ENCODE results near the gene BRPF1.
"Not testable (repeated sequence)": the region's sequence is repeated elsewhere in the genome, so short reads cannot be mapped to it uniquely, and the experiment has no call there.

The BRPF1 gene

DNA sequence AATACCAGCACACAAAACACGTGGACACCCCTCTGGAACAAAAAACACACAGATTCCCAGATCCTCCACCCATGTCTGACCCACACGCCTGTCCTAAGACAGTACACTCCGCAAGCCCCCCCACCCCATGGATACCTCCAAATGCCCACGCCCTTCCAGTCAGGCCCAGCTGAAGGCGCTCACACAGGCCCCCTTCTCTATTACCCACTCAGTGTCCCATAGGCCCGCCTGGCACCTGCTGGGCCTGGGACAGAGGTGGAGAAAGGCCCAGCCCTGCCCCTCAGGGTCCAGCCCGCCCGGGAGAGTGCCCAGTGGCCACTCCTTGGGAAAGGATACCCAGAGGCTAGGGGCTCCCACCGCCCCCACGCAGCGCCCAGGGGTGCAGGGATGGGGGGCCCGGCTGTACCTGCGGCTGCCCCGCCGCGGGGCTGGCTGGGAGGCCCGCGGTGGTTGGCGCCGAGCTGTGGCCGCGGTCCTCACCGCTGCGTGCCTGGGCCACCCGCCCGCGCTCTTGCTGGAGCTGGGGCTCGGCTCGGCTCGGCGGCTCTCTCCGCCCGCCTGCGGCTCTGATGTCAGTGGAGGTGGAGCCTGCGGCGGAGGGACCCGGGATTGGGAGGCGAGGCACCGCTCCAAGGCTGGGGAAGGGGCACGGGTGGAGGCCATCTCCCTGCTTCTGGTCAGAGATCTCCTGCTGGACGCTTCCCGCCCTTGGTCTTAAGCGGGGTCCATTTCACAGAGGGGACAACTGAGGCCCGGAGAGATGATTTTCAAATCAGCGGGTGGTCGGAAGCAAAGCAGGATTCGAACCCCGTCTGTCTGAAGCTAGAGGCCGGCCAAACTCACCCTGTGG, 38.1 kb downstream of the BRPF1 start, which contains the start of gene CAMK1:
Gene CAMK1 (minus strand): TSS at position 522 of the 850 bp plus-strand sequence. CDS start 2,198 bp downstream, outside the sequence.
- peak; percentile 80 for DNase-seq

- no peak for DNase-seq
Measured at GRCh38 chr3:9770276-9770812, 38.8 kb downstream of the BRPF1 start.

DNA sequence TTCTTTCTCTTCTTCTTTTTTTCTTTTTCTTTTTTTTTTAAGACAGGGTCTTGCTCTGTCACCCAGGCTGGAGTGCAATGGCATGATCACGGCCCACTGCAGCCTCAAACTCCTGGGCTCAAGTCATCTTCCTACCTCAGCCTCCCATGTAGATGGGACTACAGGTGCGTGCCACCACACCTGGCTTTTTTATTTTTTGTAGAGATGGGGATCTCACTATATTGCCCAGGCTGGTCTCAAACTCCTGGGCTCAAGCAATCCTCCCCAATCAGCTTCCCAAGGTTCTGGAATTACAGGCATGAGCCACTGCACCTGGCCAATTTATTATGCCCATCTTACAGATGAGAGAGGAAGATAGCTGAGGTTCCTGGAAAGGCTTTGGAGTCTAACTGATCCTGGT, 39.5 kb downstream of the BRPF1 start:
- DNase-seq = not testable (repeated sequence)

- no peak for DNase-seq
Measured at GRCh38 chr3:9776896-9777693, 45.6 kb downstream of the BRPF1 start.

- no peak for DNase-seq
Measured at GRCh38 chr3:9777694-9778021, 46.1 kb downstream of the BRPF1 start.

DNA sequence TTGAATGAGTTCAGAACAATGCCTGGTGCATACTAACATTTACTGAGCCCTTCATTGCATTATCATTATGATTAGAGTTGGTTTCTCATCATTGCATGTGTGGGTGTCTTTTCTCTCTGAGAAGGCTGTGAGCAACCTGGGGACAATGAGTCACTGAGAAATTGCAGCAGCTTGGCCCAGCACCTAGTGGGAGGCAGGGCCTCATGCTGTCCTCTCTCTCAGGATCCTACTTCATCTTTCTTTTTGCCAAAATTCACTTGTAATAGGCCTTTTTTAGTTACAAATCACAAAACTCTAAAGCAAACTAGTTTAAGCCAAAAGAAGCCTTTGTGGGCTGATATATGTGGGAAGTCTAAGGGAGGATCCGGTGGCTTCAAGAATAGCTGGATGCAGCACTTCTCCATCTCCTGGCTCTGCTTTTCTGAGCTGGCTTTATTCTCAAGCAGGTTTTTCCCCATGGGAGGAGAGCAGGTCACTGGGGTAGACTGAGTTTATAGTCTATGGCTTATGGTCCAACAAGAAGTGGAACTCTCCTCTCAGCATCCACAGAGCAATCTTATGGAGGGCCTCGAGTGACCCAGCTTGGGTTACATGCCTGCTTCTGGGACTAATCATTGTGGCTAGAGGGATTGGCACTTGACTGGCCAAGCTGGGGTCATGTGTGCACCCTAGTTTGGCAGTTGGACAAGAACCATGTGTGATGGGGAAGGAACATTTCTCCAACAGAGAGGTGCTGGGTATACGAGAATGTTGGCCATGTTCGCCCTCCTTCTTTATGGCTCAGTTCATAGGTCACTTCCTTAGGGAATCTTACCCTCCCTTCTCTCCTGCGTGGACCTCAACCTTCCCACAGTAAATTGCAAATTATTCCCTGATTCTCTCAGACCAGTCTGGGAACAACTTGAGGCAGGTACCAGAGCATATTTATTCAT, 46.9 kb downstream of the BRPF1 start:
- DNase-seq = no peak

GRCh38 chr3:9779075-9779593, 47.6 kb downstream of the BRPF1 start:
- DNase-seq = no peak

GRCh38 chr3:9779721-9780457, 48.4 kb downstream of the BRPF1 start:
- no peak for DNase-seq

- no peak for DNase-seq
Measured at GRCh38 chr3:9780458-9780812, 48.9 kb downstream of the BRPF1 start.

DNA sequence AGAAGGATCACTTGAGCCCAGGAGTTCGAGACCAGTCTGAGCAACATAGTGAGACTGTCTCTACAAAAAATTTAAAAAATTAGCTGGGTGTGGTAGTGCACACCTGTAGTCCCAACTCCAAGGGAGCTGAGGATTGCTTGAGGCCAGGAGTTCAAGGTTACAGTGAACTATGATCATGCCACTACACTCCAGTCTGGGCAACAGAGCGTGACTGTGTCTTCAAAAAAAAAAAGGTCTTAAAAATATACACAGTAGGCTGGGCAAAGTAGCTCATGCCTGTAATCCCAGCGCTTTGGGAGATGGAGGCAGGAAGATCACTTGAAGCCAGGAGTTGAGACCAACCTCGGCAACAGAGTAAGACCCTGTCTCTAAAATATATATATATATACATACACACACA, 49.4 kb downstream of the BRPF1 start:
- no peak for DNase-seq

GRCh38 chr3:9781551-9781950, 50.0 kb downstream of the BRPF1 start:
- DNase-seq = no peak

GRCh38 chr3:9781978-9782603, 50.6 kb downstream of the BRPF1 start:
- no peak for DNase-seq

DNA sequence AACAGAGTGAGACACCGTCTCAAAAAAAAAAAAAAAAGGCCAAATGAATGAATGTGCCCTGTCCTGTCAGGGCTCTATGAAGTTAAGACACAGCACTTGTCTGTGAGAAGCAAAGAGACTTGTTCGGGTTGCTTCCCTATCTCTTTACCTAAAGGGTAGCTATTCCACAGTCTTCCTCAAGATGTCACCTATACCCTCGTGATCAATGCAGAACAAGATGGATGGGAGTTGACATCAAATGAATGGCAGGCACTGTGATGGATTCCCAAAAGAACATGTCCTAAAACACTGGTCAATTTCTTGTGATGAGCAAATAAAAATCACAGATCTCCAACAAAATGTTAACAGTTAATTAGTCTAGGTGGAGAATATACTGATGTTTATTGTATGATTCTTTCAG, 51.2 kb downstream of the BRPF1 start:
- DNase-seq = no peak

- no peak for DNase-seq
Measured at GRCh38 chr3:9783954-9784353, 52.4 kb downstream of the BRPF1 start.

DNA sequence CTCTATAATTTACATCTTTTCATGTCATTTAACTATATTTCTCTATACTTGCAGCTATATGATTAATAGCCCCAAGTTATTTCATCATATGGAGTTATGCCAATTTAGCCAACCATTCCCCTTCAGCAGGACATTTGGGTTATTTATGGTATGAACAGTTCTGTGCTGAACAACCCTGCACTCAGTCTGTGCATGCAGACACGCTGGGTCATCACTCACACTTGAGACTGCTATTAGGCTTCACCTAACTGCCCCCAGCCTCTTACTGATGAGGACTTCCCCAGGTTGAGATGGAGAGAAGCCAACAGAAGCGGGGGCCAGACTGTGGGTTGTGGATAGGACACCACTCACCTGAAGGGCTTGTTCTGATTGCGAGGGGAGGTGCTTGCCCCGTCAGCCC, 53.4 kb downstream of the BRPF1 start:
- no peak for DNase-seq

DNA sequence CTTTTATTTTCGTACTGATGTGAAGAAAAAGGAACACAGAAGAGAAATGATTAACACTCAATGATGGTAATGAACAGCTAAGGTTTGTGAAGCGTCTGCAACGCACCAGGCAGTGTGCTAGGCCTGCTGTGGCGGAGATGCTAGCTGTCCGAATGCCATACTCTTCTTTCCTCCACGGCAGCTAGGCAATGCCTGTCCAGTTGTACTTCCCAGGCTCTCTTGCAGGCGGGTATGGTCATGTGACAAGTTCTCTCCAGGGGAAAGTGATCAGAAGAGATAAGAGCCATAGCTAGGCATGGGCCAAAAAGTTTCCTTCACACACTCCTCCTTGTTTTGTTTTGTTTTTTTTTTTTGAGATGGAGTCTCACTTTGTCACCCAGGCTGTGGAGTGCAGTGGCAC, 54.1 kb downstream of the BRPF1 start:
- no peak for DNase-seq

DNA sequence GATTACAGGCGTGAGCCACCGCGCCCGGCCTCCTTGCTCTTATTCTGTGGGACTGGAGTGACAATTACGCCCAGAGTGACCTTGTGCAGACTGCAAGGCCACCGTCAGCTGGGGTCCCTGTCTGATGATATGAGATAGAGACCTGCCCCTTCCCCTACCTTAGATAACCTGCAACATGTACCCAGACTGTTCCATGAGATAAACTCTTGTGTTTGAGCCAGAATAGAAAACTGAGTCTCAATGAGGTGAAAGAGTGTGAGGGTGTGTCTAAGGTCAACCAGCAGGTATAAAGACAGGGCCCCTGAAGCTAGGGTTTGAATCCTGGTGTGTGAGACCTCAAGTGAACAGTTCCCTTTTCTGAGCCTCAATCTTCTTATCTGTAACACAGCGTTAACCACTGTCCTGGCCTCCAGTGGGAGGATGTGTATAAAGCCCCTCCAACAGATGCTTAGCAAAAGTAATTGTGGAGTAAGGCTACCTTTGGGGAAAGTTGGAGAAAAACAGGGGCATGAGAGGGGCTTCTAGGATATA, 54.7 kb downstream of the BRPF1 start:
- no peak for DNase-seq

DNA sequence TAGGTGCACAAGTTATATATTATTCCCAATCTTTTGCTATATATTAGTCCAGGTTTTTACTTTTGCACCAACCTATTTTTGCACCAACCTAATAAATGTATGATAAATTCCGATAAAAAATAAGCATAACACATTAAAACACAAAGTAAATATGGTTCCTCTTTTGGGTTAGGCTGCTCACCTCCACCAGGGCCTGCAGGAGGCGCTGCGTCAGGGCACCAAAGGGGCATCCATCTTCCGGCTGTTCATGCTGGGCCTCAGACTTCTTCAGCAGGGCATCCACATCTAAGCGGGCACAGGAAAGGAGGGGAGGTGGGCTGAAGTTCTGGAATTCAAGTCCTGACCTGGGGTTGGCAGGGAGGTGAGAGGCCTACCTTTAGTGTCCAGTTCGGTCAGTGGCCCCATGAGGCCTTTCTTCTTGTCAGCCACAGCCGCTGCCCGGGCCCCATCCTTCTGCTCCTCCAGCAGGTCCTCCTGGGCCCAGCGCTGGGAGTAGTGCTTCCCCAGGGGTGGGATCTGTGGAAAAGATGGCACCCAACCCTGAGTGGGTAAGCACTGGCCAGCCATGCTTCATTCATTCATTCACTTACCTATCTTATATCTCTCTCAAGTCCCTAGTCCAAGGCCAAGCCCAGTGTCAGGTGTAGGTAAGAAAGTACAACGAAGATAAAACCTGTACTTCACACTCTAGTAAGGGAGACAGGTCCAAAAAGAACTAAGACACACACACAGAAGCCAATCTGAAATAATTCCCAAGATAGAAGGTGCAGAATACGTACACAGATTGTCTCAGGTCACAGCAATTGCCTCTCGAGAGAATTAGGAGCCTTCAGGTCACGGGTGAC, 55.5 kb downstream of the BRPF1 start:
- no peak for DNase-seq

GRCh38 chr3:9787714-9788113, 56.2 kb downstream of the BRPF1 start:
- no peak for DNase-seq

DNA sequence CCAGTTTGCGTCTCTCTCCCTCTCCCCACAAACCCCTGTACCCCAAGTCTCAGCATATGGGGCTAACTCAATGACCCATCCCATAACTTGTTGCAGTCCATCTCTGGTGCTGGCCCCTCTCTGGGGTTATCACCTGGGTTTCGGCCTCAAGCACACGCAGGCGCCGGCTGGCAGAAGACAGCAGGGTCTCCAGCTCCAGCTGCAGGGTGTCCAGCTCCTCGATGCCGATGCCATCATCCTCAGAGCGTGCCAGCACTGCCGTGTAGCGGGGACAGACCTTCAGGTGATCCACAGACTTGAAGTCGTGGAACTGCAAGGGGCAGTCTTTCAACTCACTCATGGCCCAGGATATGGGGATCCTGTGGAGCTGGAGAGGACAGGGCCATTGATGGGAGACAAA, 59.6 kb downstream of the BRPF1 start:
- DNase-seq = no peak
